K562 (cell line): ENCODE measurements around the gene ITPK1.

ENCODE experiments used
- CTCF ChIP-seq, 3 experiments: IDR thresholded peaks in 2 of 3; conservative IDR thresholded peaks in 1 of 3; 2 replicates each; pipeline ENCODE4 v1.5.1; 2011 to 2012; ENCODE audit warnings: low read length in 3 of 3, mild to moderate bottlenecking in 3 of 3, control low read depth in 2 of 3, improper control_type of control experiment in 1 of 3, inconsistent platforms in 1 of 3, low read depth in 1 of 3, mixed read lengths in 1 of 3, moderate library complexity in 1 of 3; ENCODE audit not compliant: insufficient read depth in 2 of 3
- E2F6 ChIP-seq, 2 experiments: IDR thresholded peaks; 2 replicates each; pipeline ENCODE4 v1.6.1; 2011; ENCODE audit warnings: borderline replicate concordance in 1 of 2, control low read depth in 1 of 2, low read depth in 1 of 2, low read length in 1 of 2, mild to moderate bottlenecking in 1 of 2, mixed read lengths in 1 of 2, moderate library complexity in 1 of 2; ENCODE audit not compliant: insufficient read depth in 1 of 2, insufficient read length in 1 of 2, poor library complexity in 1 of 2, severe bottlenecking in 1 of 2; ENCODE audit errors: extremely low read depth in 1 of 2
- POLR2A ChIP-seq: fragments of 450-650 bp; conservative IDR thresholded peaks from 2 replicates; pipeline ENCODE4 v1.6.1; 2016

GRCh38 chr14:92948647-92949046, 167.1 kb downstream of the ITPK1 start:
- TF ChIP-seq POLR2A (no peak), E2F6 (IDR thresholded peaks at IDR 0.05; ENCODE audit: borderline replicate concordance in 1 of 2, extremely low read depth in 1 of 2, insufficient read depth in 1 of 2, insufficient read length in 1 of 2, low read depth in 1 of 2, low read length in 1 of 2, poor library complexity in 1 of 2, severe bottlenecking in 1 of 2) (no peak), CTCF (IDR thresholded peaks at IDR 0.05 in 2 of 3, conservative IDR thresholded peaks at IDR 0.05 in 1 of 3; ENCODE audit: insufficient read depth in 2 of 3, low read depth in 1 of 3, low read length in 3 of 3) (no peak)
